ENCODE data around the gene RXRA. TPM values are rescaled to one million over a fixed set of nuclear protein-coding genes. Genes with fewer than 3 reads are reported as not detected.

Gene RXRA
- polyA plus RNA-seq, 1 experiment = 12.0 TPM

- ChIA-PET POLR2A (no interaction called here), CTCF (no interaction called here)
- Histone ChIP-seq H3K4me3 (ENCODE audit: low read depth, low read length) (no peak overlapping the region), H3K36me3 (ENCODE audit: control insufficient read depth, insufficient read depth, low read length) (no peaks in the 10 kb centered on the region; the same call in none of the 2 replicates), H3K27me3 (ENCODE audit: control insufficient read depth, insufficient read depth, low read length) (no peaks in the 10 kb centered on the region)
- DNase-seq (ENCODE audit: low read depth) = no peak
- TF ChIP-seq CTCF (IDR thresholded peaks at IDR 0.05; ENCODE audit: insufficient read depth, low read depth, low read length) = no peak
These were observed 28.9 kb downstream of the RXRA start for GRCh38 chr9:134355158-134355557.

GRCh38 chr9:134355561-134356279 is 29.5 kb downstream of the RXRA start:
- CTCF ChIA-PET = no interaction called here

GRCh38 chr9:134356496-134357470 is 30.5 kb downstream of the RXRA start:
- Histone ChIP-seq H3K27me3 (ENCODE audit: control insufficient read depth, insufficient read depth, low read length) (no peaks in the 10 kb centered on the region), H3K4me3 (ENCODE audit: low read depth, low read length) (no peak overlapping the region), H3K36me3 (ENCODE audit: control insufficient read depth, insufficient read depth, low read length) (no peaks in the 10 kb centered on the region)
- no peak for TF ChIP-seq CTCF (IDR thresholded peaks at IDR 0.05; ENCODE audit: insufficient read depth, low read depth, low read length)
- ChIA-PET CTCF (no interaction called here), POLR2A (no interaction called here)
- DNase-seq (ENCODE audit: low read depth) = no peak

More at GRCh38 chr9:134355561-134356279, 29.5 kb downstream of the RXRA start:
- POLR2A ChIA-PET = no interaction called here
- no peaks in the 10 kb centered on the region; the same call in none of the 2 replicates for H3K36me3 ChIP-seq (ENCODE audit: control insufficient read depth, insufficient read depth, low read length)
- H3K4me3 ChIP-seq (ENCODE audit: low read depth, low read length) = no peak overlapping the region
- no peaks in the 10 kb centered on the region for H3K27me3 ChIP-seq (ENCODE audit: control insufficient read depth, insufficient read depth, low read length)
- no peak for DNase-seq (ENCODE audit: low read depth)
- TF ChIP-seq CTCF (IDR thresholded peaks at IDR 0.05; ENCODE audit: insufficient read depth, low read depth, low read length) = no peak

- CTCF ChIA-PET = no interaction called here
- no peak for TF ChIP-seq CTCF (IDR thresholded peaks at IDR 0.05; ENCODE audit: insufficient read depth, low read depth, low read length)
- Histone ChIP-seq H3K4me3 (ENCODE audit: low read depth, low read length) (no peak overlapping the region), H3K27me3 (ENCODE audit: control insufficient read depth, insufficient read depth, low read length) (no peaks in the 10 kb centered on the region), H3K36me3 (ENCODE audit: control insufficient read depth, insufficient read depth, low read length) (no peaks in the 10 kb centered on the region)
- no peak for DNase-seq (ENCODE audit: low read depth)
- POLR2A ChIA-PET = no interaction called here
These were observed 31.4 kb downstream of the RXRA start for GRCh38 chr9:134357631-134358025.

- no peak for DNase-seq (ENCODE audit: low read depth)
- Histone ChIP-seq H3K4me3 (ENCODE audit: low read depth, low read length) (no peak overlapping the region), H3K36me3 (ENCODE audit: control insufficient read depth, insufficient read depth, low read length) (no peaks in the 10 kb centered on the region), H3K27me3 (ENCODE audit: control insufficient read depth, insufficient read depth, low read length) (no peaks in the 10 kb centered on the region)
- ChIA-PET CTCF (no interaction called here), POLR2A (no interaction called here)
- TF ChIP-seq CTCF (IDR thresholded peaks at IDR 0.05; ENCODE audit: insufficient read depth, low read depth, low read length) = no peak
These were observed 31.9 kb downstream of the RXRA start for GRCh38 chr9:134358026-134358661.
